HepG2 (cell line): ENCODE results near the gene LDB3.

ENCODE experiments used
- ATF2 ChIP-seq: sonication (generic); formaldehyde crosslinking; IDR thresholded peaks from 2 replicates; pipeline ENCODE4 v1.4.0; 2020; ENCODE audit warnings: missing genetic modification reagents
- CBFB ChIP-seq: sonication (generic); formaldehyde crosslinking; IDR thresholded peaks from 2 replicates; pipeline ENCODE4 v1.4.0; 2020; ENCODE audit warnings: missing genetic modification reagents
- CC2D1A ChIP-seq: sonication (generic); formaldehyde crosslinking; IDR thresholded peaks from 2 replicates; pipeline ENCODE4 v1.8.1; 2023; ENCODE audit warnings: mild to moderate bottlenecking, missing genetic modification reagents
- CREB1 ChIP-seq, 2 experiments: fragments of 450-650 bp in 1 of 2; IDR thresholded peaks; 2 replicates each; pipeline ENCODE4 v1.6.1; 2016 to 2017; ENCODE audit warnings: control low read depth in 1 of 2, mild to moderate bottlenecking in 1 of 2, missing compliant biosample characterization in 1 of 2, missing genetic modification characterization in 1 of 2
- MLX ChIP-seq: IDR thresholded peaks from 2 replicates; pipeline ENCODE4 v1.6.1; 2016
- NFRKB ChIP-seq: fragments of 450-650 bp; IDR thresholded peaks from 2 replicates; pipeline ENCODE4 v1.6.1; 2017
- POLR2A ChIP-seq, 2 experiments: IDR thresholded peaks; 2 replicates each; pipeline ENCODE4 v1.6.1; 2011; ENCODE audit warnings: low read depth in 2 of 2, low read length in 2 of 2, mild to moderate bottlenecking in 1 of 2, moderate library complexity in 1 of 2; ENCODE audit not compliant: insufficient read depth in 1 of 2
- PRDM4 ChIP-seq: sonication (generic); formaldehyde crosslinking; IDR thresholded peaks from 2 replicates; pipeline ENCODE4 v1.9.0; 2021; ENCODE audit warnings: missing genetic modification reagents, borderline replicate concordance
- SETDB1 ChIP-seq: sonication (generic); formaldehyde crosslinking; IDR thresholded peaks from 2 replicates; pipeline ENCODE4 v1.5.1; 2020; ENCODE audit warnings: missing genetic modification reagents, mild to moderate bottlenecking, borderline replicate concordance
- ZBTB37 ChIP-seq: sonication (generic); formaldehyde crosslinking; IDR thresholded peaks from 2 replicates; pipeline ENCODE4 v1.4.0; 2020; ENCODE audit warnings: mild to moderate bottlenecking, missing genetic modification reagents
- ZNF260 ChIP-seq: sonication (generic); formaldehyde crosslinking; IDR thresholded peaks from 2 replicates; pipeline ENCODE4 v1.4.0; 2020; ENCODE audit warnings: missing genetic modification reagents, low read depth, mild to moderate bottlenecking, borderline replicate concordance
- ZNF337 ChIP-seq: sonication (generic); formaldehyde crosslinking; IDR thresholded peaks from 2 replicates; pipeline ENCODE4 v1.5.1; 2020; ENCODE audit warnings: missing genetic modification reagents, low read depth, mild to moderate bottlenecking, borderline replicate concordance
- ZNF510 ChIP-seq: sonication (generic); formaldehyde crosslinking; IDR thresholded peaks from 2 replicates; pipeline ENCODE4 v1.4.0; 2020; ENCODE audit warnings: low read depth, mild to moderate bottlenecking, missing genetic modification reagents
- ZNF768 ChIP-seq: sonication (generic); formaldehyde crosslinking; IDR thresholded peaks from 2 replicates; pipeline ENCODE4 v1.4.0; 2020; ENCODE audit warnings: missing genetic modification reagents

GRCh38 chr10:86708068-86708782, 39.9 kb downstream of the LDB3 start:
- TF ChIP-seq ZNF510 (CRISPR knock-in tag) (no peak), ZNF337 (no peak), MLX (CRISPR knock-in tag) (no peak), CC2D1A (CRISPR knock-in tag) (no peak), ZNF768 (CRISPR knock-in tag) (no peak), CBFB (CRISPR knock-in tag) (no peak), PRDM4 (CRISPR knock-in tag) (no peak), CREB1 (IDR thresholded peaks at IDR 0.05) (no peak), CREB1 (CRISPR knock-in tag; IDR thresholded peaks at IDR 0.05) (no peak), NFRKB (no peak), ZNF260 (CRISPR knock-in tag) (no peak), SETDB1 (no peak), ATF2 (no peak), POLR2A (IDR thresholded peaks at IDR 0.05; ENCODE audit: insufficient read depth in 1 of 2, low read depth in 2 of 2, low read length in 2 of 2) (no peak), ZBTB37 (CRISPR knock-in tag) (no peak)
